NB4 (cell line): ENCODE measurements around the gene CLTCL1.

ENCODE experiments used
- POLR2A ChIP-seq: IDR thresholded peaks from 2 replicates; pipeline ENCODE4 v1.6.1; 2011; ENCODE audit warnings: mild to moderate bottlenecking; ENCODE audit not compliant: insufficient read length; ENCODE audit errors: extremely low read depth
- TF ChIP-seq, protein P1 (sequence below): IDR thresholded peaks from one replicate; pipeline ENCODE4 v1.5.1; 2012; ENCODE audit warnings: low read depth, low read length
- TF ChIP-seq, protein P2 (sequence below): IDR thresholded peaks from 2 replicates; pipeline ENCODE4 v1.6.1; 2011; ENCODE audit warnings: low read depth, low read length

- TF ChIP-seq POLR2A, result no peak
- TF ChIP-seq, protein P1, sequence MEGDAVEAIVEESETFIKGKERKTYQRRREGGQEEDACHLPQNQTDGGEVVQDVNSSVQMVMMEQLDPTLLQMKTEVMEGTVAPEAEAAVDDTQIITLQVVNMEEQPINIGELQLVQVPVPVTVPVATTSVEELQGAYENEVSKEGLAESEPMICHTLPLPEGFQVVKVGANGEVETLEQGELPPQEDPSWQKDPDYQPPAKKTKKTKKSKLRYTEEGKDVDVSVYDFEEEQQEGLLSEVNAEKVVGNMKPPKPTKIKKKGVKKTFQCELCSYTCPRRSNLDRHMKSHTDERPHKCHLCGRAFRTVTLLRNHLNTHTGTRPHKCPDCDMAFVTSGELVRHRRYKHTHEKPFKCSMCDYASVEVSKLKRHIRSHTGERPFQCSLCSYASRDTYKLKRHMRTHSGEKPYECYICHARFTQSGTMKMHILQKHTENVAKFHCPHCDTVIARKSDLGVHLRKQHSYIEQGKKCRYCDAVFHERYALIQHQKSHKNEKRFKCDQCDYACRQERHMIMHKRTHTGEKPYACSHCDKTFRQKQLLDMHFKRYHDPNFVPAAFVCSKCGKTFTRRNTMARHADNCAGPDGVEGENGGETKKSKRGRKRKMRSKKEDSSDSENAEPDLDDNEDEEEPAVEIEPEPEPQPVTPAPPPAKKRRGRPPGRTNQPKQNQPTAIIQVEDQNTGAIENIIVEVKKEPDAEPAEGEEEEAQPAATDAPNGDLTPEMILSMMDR, result no peak
- TF ChIP-seq, protein P2, sequence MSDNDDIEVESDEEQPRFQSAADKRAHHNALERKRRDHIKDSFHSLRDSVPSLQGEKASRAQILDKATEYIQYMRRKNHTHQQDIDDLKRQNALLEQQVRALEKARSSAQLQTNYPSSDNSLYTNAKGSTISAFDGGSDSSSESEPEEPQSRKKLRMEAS, result no peak
These were observed 15.5 kb downstream of the CLTCL1 start for GRCh38 chr22:19275919-19276600.
